Measurements from ENCODE around the gene ZNF234.

DNA sequence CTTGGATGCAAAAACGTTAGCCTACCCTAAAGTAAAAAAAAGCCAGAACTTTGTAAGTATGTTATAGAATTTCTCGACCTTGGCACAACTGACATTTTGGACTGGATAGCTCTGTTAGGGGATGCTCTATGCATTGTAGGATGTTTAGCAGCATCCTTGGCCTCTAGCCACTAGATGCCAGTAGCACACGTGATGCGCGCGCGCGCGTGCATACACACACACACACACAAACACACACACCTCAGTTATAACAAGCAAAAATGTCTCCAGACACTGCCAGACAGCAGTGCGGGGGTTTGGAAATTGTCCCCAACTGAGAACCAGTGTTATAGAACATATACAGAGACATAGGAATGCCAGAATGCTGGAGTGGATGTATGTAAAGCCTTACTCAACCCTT lies 40.8 kb downstream of the ZNF234 start:
- TF ChIP-seq, protein P1, sequence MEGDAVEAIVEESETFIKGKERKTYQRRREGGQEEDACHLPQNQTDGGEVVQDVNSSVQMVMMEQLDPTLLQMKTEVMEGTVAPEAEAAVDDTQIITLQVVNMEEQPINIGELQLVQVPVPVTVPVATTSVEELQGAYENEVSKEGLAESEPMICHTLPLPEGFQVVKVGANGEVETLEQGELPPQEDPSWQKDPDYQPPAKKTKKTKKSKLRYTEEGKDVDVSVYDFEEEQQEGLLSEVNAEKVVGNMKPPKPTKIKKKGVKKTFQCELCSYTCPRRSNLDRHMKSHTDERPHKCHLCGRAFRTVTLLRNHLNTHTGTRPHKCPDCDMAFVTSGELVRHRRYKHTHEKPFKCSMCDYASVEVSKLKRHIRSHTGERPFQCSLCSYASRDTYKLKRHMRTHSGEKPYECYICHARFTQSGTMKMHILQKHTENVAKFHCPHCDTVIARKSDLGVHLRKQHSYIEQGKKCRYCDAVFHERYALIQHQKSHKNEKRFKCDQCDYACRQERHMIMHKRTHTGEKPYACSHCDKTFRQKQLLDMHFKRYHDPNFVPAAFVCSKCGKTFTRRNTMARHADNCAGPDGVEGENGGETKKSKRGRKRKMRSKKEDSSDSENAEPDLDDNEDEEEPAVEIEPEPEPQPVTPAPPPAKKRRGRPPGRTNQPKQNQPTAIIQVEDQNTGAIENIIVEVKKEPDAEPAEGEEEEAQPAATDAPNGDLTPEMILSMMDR (IDR thresholded peaks at IDR 0.05), result no peak
- TF ChIP-seq POLR2A (IDR thresholded peaks at IDR 0.05), result no peak

All from prostate gland (tissue), 2 donors.